Activated CD4-positive, alpha-beta T cell treated with anti-CD3 and anti-CD28 coated beads, Interleukin-2, amount 50 U/mL, for 4 hours (primary cell): ENCODE results near the gene FMO2.

ENCODE experiments used
- DNase-seq, 2 experiments: peaks; one replicate each; pipeline ENCODE4 v3.0.0-alpha.2; 2020

FMO2 gene, protein sequence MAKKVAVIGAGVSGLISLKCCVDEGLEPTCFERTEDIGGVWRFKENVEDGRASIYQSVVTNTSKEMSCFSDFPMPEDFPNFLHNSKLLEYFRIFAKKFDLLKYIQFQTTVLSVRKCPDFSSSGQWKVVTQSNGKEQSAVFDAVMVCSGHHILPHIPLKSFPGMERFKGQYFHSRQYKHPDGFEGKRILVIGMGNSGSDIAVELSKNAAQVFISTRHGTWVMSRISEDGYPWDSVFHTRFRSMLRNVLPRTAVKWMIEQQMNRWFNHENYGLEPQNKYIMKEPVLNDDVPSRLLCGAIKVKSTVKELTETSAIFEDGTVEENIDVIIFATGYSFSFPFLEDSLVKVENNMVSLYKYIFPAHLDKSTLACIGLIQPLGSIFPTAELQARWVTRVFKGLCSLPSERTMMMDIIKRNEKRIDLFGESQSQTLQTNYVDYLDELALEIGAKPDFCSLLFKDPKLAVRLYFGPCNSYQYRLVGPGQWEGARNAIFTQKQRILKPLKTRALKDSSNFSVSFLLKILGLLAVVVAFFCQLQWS

DNA sequence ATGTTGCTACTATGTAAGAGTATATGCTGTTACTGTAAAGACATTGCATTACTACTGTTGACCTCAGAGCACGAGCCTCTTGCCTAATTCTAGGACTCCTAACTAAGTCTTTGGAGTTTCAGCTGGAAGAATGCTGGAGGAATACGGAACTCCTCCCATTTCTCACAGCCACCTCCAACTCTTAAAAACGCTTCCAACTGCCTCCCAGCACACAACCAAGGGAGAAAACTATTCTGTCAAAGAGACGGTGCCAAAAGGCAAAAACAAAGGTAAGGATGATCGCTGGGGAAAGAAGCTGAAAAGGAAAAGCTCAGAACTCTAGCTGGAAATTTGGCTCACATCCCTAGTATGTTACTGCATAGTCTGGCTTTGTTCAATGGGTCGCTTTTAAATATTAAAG, at the start of gene FMO2:
Gene FMO2, plus strand, starts transcription at position 210 of the 400 bp plus-strand sequence. CDS start 414 bp downstream, outside the sequence.
- DNase-seq = no peak

DNA sequence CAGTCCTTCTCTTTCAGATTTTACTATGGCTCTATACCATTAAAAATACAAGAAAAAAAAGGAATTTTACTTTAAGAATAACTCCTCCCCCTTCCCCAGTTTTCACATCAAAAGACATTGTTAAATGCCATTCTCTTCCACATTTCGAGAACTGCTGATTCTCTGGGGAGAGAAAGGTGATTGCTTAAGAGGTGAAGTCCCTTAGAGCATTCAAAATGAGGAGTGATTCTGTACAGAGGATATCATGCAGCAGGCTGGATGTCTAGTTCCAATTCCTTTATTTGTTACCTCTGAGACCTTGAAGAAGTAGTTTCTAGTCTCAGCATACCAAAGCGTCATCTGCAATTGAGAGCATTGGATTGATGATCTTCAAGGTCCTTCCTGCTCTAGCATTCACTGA, 47.5 kb upstream of the FMO2 start:
- no peak for DNase-seq

DNA sequence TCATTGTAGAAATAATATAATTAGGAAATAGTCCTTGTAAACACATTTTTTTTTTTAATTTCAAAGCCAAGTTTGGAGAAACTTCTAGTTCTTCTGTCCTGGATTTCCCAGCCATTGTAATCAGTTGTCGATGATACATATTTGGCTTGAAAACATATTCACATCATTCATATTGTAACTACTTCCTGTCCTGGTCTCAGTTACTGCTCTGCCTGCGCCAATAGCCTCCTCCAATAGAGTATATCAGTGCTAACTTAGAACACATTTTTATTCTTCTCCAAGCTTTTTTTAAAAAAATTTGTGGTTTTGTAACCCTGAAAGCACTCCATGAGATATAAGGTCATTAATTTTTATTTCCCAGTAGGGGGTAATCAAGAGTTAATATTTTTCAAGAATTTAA, 46.1 kb upstream of the FMO2 start:
- no peak for DNase-seq

DNA sequence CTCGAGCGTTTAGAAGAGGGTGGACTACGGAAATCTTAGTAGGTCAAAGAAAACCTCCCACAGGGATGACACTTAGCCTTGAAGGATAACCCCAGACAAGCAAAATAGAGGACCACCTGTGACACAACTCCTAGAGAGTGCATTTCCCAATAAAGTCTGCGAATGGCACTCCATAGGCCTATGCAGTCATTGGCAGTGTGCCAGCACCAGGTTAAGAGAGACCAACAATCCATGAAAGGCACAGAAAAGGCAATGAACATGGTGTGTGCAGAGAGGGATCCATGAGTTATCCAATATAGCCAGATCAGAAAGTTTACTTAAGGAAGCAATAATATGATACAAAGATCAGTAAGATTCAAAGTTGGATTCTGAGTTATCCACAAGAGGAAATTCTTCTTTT, 45.2 kb upstream of the FMO2 start:
- no peak for DNase-seq

DNA sequence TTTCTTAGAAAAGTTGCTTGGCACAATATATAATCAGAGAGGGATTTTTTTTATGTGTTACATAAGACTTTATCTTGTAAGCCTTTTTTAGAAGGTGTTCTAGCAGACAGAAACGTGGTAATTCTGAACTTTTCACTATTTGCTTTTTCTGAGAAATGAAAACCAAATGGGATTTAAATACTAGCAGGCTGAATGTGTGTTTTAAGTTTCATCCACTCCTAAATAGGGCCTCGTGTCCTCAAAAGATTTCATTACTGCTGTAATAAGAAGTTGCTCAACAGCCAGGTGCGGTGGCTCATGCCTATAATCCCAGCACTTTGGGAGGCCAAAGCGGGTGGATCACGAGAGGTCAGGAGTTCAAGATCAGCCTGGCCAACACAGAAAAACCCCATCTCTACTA, 44.7 kb upstream of the FMO2 start:
- DNase-seq = no peak

DNA sequence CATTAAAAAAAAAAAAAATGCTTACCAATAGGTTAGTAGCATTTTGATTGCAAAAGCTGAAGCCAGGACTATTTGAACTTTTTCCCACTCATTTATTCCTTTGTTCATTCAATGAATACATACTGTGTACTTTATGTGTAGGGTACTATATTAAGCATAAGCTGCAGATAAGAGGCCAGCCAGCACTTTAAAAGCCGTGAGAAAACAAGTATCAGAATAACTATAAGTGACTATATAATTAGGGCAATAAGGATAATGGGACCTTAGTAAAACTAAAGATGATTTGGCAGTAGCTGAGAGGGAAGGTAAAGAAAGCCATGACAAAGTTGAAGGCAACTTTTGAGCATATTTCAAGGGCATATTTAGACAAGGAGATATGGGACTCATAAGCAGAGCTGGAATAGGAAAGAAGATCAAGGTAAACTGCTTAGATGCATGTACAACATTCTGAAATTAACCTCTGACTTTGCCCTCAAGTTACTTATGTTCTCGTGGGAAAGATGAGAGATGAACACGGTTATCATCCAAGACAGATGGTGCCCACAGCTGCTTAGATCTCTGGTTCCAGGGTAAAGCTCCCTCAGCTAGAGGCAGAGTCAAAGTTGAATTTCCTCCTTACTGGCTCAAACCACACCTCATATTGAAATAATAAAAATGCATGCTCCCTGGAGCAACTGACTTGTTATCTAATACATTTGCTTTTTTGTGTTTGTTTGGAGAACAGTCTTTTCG, 44.0 kb upstream of the FMO2 start:
- no peak for DNase-seq

DNA sequence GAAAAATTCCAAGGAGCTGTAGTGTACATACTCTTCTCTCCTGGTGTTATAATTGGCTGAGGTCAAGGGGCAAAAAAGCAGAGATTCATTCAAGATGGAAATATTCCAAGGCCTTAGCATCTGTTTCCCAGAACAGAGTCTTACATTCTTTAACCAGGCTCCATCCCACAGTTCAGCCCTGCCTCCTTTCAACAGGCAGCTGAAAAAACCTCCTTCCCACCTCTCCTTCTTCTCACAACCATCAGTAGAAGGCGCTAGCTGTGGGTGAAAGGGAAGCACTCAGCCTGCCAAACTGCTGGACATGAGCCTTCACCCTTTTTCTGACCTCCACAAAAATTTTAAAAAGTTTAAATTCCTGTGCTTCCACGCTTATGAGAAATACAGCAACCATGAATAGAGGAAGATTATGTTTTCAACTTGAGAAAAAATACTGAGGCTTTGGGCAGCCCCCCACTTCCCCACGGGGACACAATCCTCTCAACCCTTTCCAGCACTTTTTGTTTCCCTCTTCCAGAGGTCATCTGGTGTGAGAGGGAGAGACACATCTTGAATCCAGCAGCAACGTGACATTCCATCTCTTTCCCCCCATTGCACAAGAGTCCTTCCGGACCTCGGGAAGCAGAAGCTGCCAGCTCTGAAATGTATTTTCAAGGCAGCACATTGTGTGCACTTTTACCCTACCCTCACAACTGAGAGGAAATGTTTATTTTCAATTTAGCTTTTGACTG, 43.2 kb upstream of the FMO2 start:
- no peak for DNase-seq

DNA sequence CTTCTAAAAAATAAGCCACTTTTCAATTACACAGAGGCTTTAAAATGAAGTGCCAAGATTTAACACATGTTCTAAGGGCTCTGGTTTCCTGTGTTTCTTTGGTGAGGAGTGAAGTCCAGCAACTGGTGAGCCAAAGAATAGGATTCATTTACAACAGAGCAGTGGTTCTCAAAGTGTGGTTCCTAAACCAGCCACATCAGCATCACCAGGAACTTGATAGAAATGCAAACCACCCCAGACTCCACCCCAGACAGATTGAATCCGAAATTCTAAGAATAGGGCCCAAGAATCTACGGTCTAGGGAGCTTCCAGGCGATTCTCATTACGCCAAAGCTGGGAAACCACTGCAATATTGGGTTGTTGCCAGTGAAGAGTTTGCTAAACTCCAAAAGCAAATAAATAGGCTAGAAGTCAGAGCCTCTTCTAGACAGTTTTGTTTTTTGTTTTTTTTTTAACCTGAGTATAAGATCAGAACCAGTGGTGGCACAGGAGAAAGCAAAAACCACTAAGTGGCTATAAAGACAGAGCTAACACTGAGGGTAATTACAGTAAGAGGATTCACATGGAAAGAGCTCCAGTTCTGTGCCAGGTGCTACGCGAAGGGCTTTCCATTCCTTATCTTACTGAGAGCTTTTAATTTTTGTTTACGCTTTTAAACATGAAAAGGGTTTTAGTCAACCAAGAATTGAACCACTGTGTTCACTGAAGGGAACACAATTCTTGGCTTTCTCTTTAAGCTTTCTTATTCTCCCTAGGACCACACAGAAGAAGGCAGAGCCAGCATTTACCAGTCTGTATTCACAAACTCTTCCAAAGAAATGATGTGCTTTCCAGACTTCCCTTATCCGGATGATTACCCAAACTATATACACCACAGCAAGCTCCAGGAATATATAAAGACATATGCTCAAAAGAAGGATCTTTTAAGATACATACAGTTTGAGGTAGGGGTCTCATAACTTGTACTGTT, 42.4 kb upstream of the FMO2 start:
- no peak for DNase-seq

DNA sequence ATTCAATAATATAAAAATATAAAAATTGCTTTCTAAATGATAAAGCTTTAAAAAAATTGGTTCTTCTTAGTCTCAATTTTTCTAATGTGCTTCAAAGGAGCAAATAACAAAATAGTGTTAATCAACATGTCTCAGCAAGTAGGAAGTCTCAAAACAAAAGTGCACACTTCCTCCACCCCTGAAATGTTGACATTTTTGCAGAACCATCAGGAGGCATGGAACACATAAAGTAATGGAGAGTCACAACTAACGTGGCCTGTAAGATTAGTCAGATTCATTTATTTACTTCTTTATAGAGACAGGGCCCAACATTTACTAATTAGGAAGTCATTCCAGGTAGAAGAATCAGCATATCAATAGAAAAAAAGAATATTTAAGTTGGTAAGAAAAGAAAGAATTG, 34.9 kb upstream of the FMO2 start:
- no peak for DNase-seq

DNA sequence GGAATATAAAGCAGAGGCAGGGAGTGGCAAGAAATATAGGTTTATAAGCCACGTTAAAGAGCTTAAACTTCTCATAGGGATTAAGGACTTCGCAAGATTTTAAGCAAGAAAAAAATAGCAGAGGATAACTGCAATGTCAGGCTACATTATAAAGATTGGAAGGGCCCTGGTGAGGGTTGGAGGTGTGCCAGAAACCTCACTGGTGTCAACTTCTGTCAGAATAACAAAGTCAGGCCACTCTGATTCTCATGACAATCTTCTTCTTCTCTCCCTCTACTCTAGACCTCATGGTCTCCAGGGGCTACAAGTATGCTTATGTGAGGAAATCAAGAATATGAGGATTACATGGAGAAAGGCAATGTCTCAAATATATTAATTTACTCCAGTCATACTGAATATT, 32.6 kb upstream of the FMO2 start:
- DNase-seq = no peak

DNA sequence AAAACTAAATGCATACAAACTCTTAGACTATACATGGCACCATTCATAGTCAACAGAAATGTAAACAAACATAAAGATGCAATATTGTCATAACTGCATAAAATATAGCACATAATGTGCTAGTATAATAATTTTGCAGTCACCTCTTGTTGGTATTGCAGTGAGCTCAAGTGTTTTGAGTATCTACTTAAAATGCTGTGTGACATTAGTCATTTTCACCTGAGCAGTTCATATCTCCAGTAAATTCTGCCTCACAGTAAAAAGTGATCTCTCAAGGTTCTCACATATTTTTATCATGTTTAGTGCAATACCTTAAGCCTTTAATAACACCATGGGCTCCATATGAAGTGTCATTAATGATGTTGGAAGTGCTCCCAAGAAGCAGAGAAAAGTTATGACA, 29.6 kb upstream of the FMO2 start:
- DNase-seq = no peak

DNA sequence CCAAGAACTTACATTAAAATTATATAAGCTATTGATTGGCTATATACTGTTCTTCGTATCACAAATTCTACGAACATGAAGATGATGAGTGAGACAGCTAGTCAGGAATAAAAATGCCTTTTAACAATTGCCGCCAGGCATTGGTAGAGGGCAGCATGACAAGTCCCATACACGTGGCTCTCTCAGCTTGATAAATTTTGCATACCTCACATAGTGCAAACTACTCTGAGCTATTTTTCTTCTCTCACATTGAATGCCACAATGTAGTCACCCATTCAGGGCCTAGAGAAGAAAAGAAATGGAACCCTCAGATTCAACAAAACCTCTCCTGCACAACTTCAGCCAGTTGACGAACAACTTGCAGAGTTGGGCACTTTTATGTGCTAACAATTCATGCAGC, 27.0 kb upstream of the FMO2 start:
- no peak for DNase-seq

DNA sequence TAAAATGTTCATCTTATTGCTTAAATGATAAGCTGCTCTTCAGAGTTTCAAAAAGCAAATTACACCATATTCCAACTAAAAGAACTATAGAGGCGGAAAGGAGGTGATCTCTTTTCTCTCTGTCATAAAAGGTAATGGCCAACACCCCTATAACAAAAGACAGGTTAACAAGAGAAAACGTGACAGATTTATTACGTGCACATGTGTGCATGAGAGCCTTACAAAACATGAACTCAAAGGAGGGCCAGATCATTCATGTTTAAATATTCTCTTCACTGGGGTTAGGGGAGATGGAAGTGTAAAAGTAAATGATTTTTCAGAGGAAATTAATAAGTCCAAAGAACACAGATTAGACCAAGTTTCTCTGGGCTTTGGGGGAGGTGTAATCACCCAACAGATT, 26.5 kb upstream of the FMO2 start:
- no peak for DNase-seq

DNA sequence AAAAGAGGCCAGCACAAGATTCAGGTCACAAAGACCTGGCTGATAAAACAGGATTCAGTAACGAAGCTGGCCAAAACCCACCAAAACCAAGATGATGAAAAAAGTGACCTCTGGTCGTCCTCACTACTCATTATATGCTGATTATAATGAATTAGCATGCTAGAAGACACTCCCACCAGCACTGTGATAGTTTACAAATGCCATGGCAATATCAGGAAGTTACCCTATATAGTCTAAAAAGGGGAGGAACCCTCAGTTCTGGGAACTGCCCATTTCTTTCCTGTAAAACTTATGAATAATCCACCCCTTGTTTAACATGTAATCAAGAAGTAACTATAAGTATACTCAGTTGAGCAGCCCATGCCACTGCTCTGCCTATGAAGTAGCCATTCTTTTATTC, 26.0 kb upstream of the FMO2 start:
- no peak for DNase-seq

DNA sequence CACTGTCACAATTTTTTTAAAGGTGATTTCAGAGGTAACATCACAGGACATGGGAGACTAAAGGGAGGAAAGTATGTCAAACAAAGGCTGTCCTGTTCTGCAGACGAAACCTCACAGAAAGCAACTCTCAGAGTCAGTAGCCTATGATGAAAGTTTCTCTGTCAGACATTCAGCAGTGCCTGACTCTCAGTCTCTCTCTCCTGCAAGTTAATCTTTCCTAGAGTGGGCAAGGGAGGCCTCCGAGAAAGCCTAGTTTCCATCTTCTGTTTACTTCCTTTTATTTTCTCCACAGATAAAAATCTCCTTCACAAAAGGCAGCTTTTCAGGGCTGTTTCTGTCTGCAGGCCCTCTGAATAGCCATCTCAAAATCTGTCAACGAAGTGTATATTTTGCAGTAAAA, 24.9 kb upstream of the FMO2 start:
- no peak for DNase-seq

DNA sequence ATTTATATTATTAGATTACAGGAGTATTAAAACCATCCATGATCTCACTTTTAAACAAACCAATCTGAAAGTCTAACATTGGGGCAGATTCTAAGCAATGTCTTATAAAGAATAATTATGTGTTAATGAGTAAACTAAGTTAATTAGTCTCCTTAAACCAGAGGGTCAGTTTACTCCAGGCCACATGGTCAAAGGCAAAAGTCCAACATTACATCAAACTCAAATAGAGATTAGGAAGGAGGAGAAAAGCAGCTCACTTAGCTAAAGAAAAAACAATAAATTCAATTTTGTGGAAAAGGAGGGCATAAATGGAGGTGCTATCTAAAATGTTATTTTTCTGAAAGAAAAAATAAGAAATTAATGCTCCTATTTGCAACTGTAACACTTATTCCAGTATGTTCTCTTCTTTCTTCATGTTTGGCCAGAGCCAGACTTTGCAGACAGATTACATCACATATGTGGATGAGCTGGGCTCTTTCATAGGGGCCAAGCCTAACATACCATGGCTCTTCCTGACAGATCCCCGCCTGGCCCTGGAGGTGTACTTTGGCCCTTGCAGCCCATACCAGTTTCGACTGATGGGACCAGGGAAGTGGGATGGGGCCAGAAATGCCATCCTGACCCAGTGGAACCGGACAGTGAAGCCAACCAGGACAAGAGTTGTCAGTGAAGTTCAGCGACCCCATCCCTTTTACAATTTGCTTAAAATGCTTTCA, 24.3 kb upstream of the FMO2 start:
- no peak for DNase-seq

DNA sequence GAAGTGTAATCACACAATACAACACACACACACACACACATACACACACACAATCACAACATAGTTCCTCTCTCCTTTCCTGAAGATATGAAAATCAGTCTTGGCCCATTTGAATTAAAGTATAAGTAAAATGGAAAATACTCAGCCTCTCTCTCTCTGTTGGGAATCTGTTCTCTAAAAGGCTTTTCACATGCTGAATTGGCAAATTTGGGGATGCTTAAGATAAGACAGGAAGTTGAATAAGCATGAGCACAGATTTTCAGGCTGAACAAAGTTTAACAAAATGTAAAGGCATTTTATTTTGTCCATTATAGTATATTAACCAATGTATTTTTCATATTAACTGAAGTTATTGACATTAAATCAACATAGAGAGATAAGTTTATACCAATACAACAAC, 23.7 kb upstream of the FMO2 start:
- no peak for DNase-seq

DNA sequence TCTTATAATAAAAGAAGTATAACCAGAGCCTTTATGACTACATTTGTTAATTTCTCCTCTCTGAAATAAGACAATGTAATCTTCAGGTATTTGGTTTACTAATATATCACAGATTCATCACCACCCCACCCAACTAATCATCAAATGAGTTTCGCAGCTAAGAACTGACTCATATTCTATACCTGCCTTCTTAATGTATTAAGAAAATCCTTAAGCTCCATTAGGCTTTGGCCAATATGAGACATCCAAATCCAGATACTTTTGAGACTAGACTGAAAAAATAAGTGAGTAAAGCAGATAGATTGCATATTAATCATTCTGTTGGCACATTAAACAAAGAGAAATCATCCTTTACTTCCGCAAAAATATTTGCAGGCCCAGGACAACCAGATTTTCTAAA, 18.7 kb upstream of the FMO2 start:
- no peak for DNase-seq

DNA sequence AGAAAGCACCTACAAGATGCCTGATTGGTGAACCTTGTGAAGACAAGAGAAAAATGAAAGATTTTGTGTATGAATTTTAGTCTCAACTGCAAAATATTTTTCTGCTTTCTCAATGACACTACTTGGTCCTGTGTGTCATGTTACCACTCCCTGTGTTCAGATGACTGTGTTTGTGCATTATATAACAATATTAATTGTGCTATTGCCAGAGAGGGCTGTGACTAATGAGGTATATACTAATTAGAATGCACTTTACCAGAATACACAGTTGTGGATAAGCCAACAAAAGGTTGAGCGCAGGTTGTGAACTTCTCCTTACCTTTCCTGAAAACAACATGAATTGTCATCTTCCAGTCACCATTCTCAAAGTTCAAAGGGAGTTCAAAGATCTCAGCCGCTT, 17.3 kb upstream of the FMO2 start:
- DNase-seq = no peak

DNA sequence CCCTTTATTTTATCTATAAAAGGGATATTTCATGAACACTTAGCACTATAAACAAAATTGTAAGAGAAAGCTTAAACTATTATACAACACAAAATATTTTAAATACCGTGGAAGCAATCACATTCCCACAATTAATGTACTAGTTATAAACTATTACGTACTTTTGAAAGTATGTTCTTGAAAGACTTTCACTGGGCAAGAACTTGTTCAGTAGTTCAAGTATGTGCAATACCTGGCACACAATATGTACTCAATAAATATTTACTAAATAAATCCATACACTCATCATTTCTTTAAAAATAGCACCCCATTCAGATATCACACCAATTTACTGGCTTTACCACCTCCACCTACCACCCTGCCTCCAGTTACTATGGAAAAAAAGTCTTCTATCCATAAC, 12.6 kb upstream of the FMO2 start:
- no peak for DNase-seq

DNA sequence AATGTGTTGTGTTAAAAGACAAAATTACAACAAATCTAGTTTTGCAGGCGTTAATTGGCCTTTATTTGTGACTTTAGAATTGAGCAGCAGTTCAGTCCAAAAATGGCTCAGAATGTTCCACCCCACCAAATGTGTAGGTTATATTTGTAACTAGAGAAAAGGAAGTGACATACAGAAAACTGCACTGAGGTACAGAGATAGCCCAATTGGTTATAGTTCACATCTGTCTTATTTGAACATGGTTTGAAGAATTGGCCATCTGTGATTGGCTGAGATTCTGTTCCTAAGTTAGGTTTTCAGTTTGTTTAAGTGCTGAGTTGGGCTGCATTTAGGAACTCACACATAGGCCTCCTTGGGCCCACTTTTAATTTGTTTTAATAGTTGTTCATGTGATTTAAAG, 12.0 kb upstream of the FMO2 start:
- no peak for DNase-seq
